ENCODE measurements around the gene MAZ. TPM values are rescaled to one million over a fixed set of nuclear protein-coding genes. Genes with fewer than 3 reads are reported as not detected.

MAZ gene
- total RNA-seq, 4 donors from 2014 or later, result 80.4 to 132 (median 107) TPM

GRCh38 chr16:29849505-29849904 is 43.2 kb downstream of the MAZ start:
- Histone ChIP-seq H3K27ac (no peak overlapping the region), H3K4me1 (peaks cover 0 to 8% of the 10 kb centered on the region in 2 donors), H3K27me3 (no peaks in the 10 kb centered on the region), H3K9me3 (no peaks in the 10 kb centered on the region), H3K4me3 (replicated peaks in 1 of 3) (no peak overlapping the region), H3K36me3 (peaks cover 21 to 31% of the 10 kb centered on the region in 2 donors)
- 37 to 41% methylated on average over 5 of the region's 5 CpGs for WGBS, 2 donors
- intact Hi-C loops (cut with DNase I), result no loop called here
- TF ChIP-seq CTCF (IDR thresholded peaks at IDR 0.05) (no peak), POLR2A (IDR thresholded peaks at IDR 0.05) (no peak)
- DNase-seq, result peak; percentile 68 to 71

- peaks cover 0 to 8% of the 10 kb centered on the region in 2 donors for H3K4me1 ChIP-seq
- TF ChIP-seq CTCF (IDR thresholded peaks at IDR 0.05) (no peak), POLR2A (IDR thresholded peaks at IDR 0.05) (no peak)
- DNase-seq, result no peak
- H3K4me3 ChIP-seq (replicated peaks in 1 of 3), result no peak overlapping the region
- WGBS, 2 donors, result 87 to 97% methylated on average over 3 of the region's 3 CpGs
- peaks cover 12 to 16% of the 10 kb centered on the region in 2 donors for H3K36me3 ChIP-seq
- no peaks in the 10 kb centered on the region for H3K9me3 ChIP-seq
- no peak overlapping the region for H3K27ac ChIP-seq
- intact Hi-C loops (cut with DNase I), result no loop called here
- H3K27me3 ChIP-seq, result no peaks in the 10 kb centered on the region
Observed at GRCh38 chr16:29850998-29851397, 44.7 kb downstream of the MAZ start.

GRCh38 chr16:29852654-29853053 is 46.3 kb downstream of the MAZ start:
- peaks cover 2% of the 10 kb centered on the region in 2 donors for H3K36me3 ChIP-seq
- H3K27me3 ChIP-seq, result no peaks in the 10 kb centered on the region
- no peak for DNase-seq
- no peak for TF ChIP-seq CTCF (IDR thresholded peaks at IDR 0.05)
- TF ChIP-seq POLR2A (IDR thresholded peaks at IDR 0.05), result no peak
- H3K4me3 ChIP-seq (replicated peaks in 1 of 3), result no peak overlapping the region
- peaks cover 0 to 8% of the 10 kb centered on the region in 2 donors for H3K4me1 ChIP-seq
- 52 to 55% methylated on average over 7 of the region's 7 CpGs for WGBS, 2 donors
- intact Hi-C loops (cut with DNase I), result no loop called here
- no peaks in the 10 kb centered on the region for H3K9me3 ChIP-seq
- H3K27ac ChIP-seq, result no peak overlapping the region

GRCh38 chr16:29854520-29855100 is 48.3 kb downstream of the MAZ start:
- Histone ChIP-seq H3K4me1 (no peaks in the 10 kb centered on the region), H3K27me3 (no peaks in the 10 kb centered on the region), H3K27ac (no peak overlapping the region), H3K4me3 (replicated peaks in 1 of 3) (no peak overlapping the region), H3K36me3 (peaks cover 9 to 10% of the 10 kb centered on the region in 2 donors), H3K9me3 (no peaks in the 10 kb centered on the region)
- intact Hi-C loops (cut with DNase I), result no loop called here
- DNase-seq, result no peak
- no peak for TF ChIP-seq POLR2A (IDR thresholded peaks at IDR 0.05)
- no peak for TF ChIP-seq CTCF (IDR thresholded peaks at IDR 0.05)
- WGBS, 2 donors, result 74 to 79% methylated on average over 5 of the region's 5 CpGs

GRCh38 chr16:29857133-29857760 is 50.9 kb downstream of the MAZ start:
- peaks cover 21 to 27% of the 10 kb centered on the region in 2 donors for H3K36me3 ChIP-seq
- H3K27me3 ChIP-seq, result no peaks in the 10 kb centered on the region
- H3K4me3 ChIP-seq (replicated peaks in 1 of 3), result no peak overlapping the region
- intact Hi-C loops (cut with DNase I), result no loop called here
- no peak overlapping the region for H3K27ac ChIP-seq
- H3K9me3 ChIP-seq, result no peaks in the 10 kb centered on the region
- peaks cover 11 to 12% of the 10 kb centered on the region in 2 donors for H3K4me1 ChIP-seq
- TF ChIP-seq CTCF (IDR thresholded peaks at IDR 0.05) (no peak), POLR2A (IDR thresholded peaks at IDR 0.05) (no peak)
- no peak for DNase-seq
- WGBS, 2 donors, result 68 to 69% methylated on average over 7 of the region's 7 CpGs

All from thyroid gland (tissue), 4 donors.